GDM1 (cell line): ENCODE data around the gene CCDC88C.
A peak's percentile ranks its signal among the peaks of the same experiment; 100 is the strongest.

Source experiments
- DNase-seq: peaks from one replicate; lab custom pipeline; 2025; lab: John Stamatoyannopoulos, UW

Gene CCDC88C

GRCh38 chr14:91328313-91329050 is 89.1 kb downstream of the CCDC88C start:
- DNase-seq: no peak

GRCh38 chr14:91327661-91328312 is 89.8 kb downstream of the CCDC88C start:
- DNase-seq: no peak

GRCh38 chr14:91327250-91327595 is 90.4 kb downstream of the CCDC88C start:
- DNase-seq: no peak

- no peak for DNase-seq
Measured at GRCh38 chr14:91326514-91327249, 90.9 kb downstream of the CCDC88C start.

GRCh38 chr14:91324606-91325575 is 92.7 kb downstream of the CCDC88C start:
- no peak for DNase-seq

GRCh38 chr14:91323671-91324605 is 93.7 kb downstream of the CCDC88C start:
- DNase-seq: peak; percentile 88

GRCh38 chr14:91323031-91323430 is 94.6 kb downstream of the CCDC88C start:
- DNase-seq: no peak

GRCh38 chr14:91322623-91323022 is 95.0 kb downstream of the CCDC88C start:
- DNase-seq: no peak

- no peak for DNase-seq
Measured at GRCh38 chr14:91321131-91321530, 96.5 kb downstream of the CCDC88C start.

- DNase-seq: no peak
Measured at GRCh38 chr14:91320266-91320665, 97.4 kb downstream of the CCDC88C start.

- no peak for DNase-seq
Measured at GRCh38 chr14:91318911-91319310, 98.7 kb downstream of the CCDC88C start.

GRCh38 chr14:91317381-91318308 is 100.0 kb downstream of the CCDC88C start:
- peak; percentile 84 for DNase-seq

- DNase-seq: no peak
Measured at GRCh38 chr14:91316761-91317160, 100.9 kb downstream of the CCDC88C start.

GRCh38 chr14:91315844-91316267 is 101.8 kb downstream of the CCDC88C start:
- peak; percentile 16 for DNase-seq

- no peak for DNase-seq
Measured at GRCh38 chr14:91313852-91314251, 103.8 kb downstream of the CCDC88C start.

GRCh38 chr14:91313154-91313850 is 104.3 kb downstream of the CCDC88C start:
- DNase-seq: no peak

GRCh38 chr14:91311284-91311662 is 106.3 kb downstream of the CCDC88C start:
- DNase-seq: peak; percentile 11

- no peak for DNase-seq
Measured at GRCh38 chr14:91310606-91311283, 106.9 kb downstream of the CCDC88C start.
